Liver (tissue), 3 donors: ENCODE measurements around the gene DYRK1A.

Source experiments
- RAD21 ChIP-seq, 2 donors: IDR thresholded peaks; 2 replicates each; pipeline ENCODE4 v1.6.1; 2016; ENCODE audit warnings: antibody characterized with exemption in 2 of 2, mild to moderate bottlenecking in 2 of 2
- RXRA ChIP-seq, 2 donors: IDR thresholded peaks; 2 replicates each; pipeline ENCODE4 v1.6.1; 2017 to 2018; ENCODE audit warnings: antibody characterized with exemption in 2 of 2, mild to moderate bottlenecking in 1 of 2
- SP1 ChIP-seq: IDR thresholded peaks from 2 replicates; pipeline ENCODE4 v1.6.1; 2018; ENCODE audit warnings: antibody characterized with exemption, mild to moderate bottlenecking
- YY1 ChIP-seq: IDR thresholded peaks from 2 replicates; pipeline ENCODE4 v1.6.1; 2016; ENCODE audit warnings: antibody characterized with exemption, mild to moderate bottlenecking
- TF ChIP-seq, protein P1 (sequence below): fragments of 150-350 bp; IDR thresholded peaks from 2 replicates; pipeline ENCODE4 v1.5.1; 2017; ENCODE audit warnings: improper control_type of control experiment, low read depth, low read length; ENCODE audit not compliant: missing input control
- donor health status: healthy.
- donor health status: healthy.

DNA sequence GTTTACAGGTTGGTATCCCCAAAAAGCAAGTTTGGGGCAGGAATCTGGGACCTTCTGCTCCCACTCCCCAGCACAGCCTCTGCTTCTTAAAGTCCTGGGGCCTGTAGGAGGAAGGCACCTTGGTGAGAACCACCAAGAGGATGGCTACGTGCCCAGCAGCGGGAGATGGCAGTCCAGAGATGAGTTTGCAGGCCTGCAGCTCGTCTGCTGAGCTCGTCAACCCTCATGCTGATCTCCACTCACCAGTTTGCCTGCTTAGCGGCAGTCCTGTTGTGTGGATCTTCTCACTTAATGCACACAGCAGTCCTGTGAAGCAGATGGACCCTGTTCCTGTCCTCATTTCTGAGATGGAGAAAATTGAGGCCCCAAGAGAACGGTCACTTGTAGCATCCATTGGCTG is 160.5 kb downstream of the DYRK1A start:
- TF ChIP-seq RXRA (IDR thresholded peaks at IDR 0.05) (no peak), SP1 (no peak), RAD21 (IDR thresholded peaks at IDR 0.05) (no peak), YY1 (no peak)
- TF ChIP-seq, protein P1, sequence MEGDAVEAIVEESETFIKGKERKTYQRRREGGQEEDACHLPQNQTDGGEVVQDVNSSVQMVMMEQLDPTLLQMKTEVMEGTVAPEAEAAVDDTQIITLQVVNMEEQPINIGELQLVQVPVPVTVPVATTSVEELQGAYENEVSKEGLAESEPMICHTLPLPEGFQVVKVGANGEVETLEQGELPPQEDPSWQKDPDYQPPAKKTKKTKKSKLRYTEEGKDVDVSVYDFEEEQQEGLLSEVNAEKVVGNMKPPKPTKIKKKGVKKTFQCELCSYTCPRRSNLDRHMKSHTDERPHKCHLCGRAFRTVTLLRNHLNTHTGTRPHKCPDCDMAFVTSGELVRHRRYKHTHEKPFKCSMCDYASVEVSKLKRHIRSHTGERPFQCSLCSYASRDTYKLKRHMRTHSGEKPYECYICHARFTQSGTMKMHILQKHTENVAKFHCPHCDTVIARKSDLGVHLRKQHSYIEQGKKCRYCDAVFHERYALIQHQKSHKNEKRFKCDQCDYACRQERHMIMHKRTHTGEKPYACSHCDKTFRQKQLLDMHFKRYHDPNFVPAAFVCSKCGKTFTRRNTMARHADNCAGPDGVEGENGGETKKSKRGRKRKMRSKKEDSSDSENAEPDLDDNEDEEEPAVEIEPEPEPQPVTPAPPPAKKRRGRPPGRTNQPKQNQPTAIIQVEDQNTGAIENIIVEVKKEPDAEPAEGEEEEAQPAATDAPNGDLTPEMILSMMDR, result no peak
